ENCODE data around the gene OR11A1. TPM values are rescaled to one million over a fixed set of nuclear protein-coding genes. Genes with fewer than 3 reads are reported as not detected.

The OR11A1 gene, protein sequence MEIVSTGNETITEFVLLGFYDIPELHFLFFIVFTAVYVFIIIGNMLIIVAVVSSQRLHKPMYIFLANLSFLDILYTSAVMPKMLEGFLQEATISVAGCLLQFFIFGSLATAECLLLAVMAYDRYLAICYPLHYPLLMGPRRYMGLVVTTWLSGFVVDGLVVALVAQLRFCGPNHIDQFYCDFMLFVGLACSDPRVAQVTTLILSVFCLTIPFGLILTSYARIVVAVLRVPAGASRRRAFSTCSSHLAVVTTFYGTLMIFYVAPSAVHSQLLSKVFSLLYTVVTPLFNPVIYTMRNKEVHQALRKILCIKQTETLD
- total RNA-seq = not detected in 2 replicates

DNA sequence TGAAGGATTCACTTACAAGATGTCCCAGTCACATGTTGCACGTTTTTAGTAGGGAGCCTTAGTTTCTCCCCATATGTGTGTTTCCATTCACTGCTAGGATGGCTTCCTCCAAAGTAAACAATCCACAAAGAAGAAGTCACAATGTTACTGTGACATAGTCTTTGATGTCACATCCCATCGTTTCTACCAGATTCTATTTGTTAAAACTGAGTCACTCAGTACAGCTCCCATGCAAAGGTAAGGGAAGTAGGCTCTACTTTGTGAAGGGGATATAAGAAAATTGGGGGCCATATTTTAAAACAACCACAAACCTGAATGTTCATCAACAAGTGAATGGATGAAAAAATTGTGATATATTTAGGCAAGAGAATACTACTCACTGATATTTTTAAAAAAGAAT lies at the start of gene OR11A1, which contains the start of gene OR2H1:
Gene OR11A1, minus strand, starts transcription at position 101 of the 400 bp plus-strand sequence. CDS start 29,430 bp downstream, outside the sequence.
Gene OR2H1, plus strand, starts transcription at position 185 of the 400 bp plus-strand sequence. CDS start 4,615 bp downstream, outside the sequence.

DNA sequence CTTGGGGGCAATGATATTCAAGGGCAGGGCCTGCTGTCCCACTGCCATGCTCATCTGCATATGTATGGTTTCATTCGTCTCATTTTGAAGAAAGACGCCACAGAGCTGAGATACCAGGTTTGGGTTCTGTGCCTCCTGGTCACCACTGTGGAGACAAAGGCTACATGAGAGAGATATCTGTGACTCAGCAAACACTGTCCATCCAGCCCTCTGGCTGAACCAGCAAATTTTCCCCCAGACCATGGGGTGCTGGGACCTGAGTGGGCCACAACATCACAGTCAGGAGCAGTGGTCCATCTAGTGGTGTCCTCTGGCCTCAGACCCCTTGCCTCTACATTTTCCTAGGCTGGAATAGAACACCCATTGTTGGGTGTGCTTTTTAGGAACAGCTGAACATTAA lies 30.8 kb upstream of the OR11A1 start, which contains the start of gene MAS1L:
Gene MAS1L, minus strand, starts transcription at position 297 of the 400 bp plus-strand sequence. Its CDS starts 54 bp downstream, at position 243.

DNA sequence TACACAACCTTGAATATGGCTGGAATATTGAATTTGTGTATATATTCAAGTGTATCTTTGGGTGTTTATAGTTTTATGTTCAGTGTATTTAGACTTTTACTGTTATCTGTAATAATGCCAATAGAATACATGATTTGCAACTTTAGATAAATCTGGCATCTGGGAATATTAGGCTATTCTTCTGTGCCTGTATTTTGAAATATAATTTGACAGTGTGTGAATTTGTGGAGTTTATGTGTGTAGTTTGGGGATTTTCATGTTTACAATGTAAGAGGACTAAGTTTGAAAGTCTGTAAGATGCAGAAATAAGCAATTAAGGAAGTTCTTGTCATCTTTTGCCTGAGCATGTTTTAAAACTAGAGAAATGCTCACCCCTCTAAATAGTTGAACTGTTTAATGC lies 17.9 kb downstream of the OR11A1 start, which contains the start of gene OR10C1:
Gene OR10C1, plus strand, starts transcription at position 301 of the 400 bp plus-strand sequence. CDS start 710 bp downstream, outside the sequence.

DNA sequence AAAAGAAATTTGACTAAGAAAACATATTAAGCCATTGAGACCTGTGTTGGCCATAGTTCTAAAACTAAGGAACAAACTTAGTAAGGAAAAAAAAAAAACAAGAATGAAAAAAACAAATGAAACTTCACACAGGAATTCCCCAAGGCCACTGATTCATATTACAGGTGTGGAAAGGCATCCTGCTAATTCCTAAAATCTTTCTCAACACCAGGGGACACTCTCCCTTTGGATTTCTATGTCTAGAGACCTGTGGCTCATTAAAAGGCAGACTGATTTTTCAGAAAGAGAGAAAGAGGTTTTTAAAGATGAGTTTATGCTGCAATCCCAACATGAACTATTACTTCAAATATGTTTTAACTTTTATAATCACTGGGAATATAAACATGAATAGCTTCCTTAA lies 42.3 kb downstream of the OR11A1 start, which contains the start of gene OR12D1:
Gene OR12D1, plus strand, starts transcription at position 341 of the 400 bp plus-strand sequence.

DNA sequence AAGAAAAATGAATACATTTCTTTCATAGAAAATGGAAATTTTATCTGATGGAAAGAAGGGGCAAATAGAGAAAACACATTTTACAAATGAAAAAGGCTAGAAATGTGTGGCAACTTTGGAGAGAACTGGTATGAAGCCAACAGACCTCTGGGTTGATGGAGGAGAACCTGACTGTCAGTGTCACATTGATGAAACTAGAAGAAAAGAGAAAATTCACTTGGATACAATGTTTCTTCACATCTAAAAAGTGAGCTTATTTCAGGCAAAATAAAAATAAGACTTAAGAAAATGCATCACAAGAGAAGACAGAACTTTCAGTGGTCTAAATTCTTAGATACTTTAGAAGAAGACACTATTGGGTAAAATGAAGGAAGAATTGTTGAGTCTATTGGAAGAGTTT lies 61.5 kb downstream of the OR11A1 start, which contains the start of gene OR12D2:
Gene OR12D2, plus strand, starts transcription at position 301 of the 400 bp plus-strand sequence. CDS start 1,069 bp downstream, outside the sequence.

Other genes starting within 250 kb of the OR11A1 start
- not detected in 2 replicates for gene OR14J1, start 155.4 kb downstream of the OR11A1 start, total RNA-seq
- gene OR5V1, start 88.2 kb downstream of the OR11A1 start, total RNA-seq = not detected in 2 replicates
- gene OR12D3, start 81.8 kb downstream of the OR11A1 start, total RNA-seq = not detected in 2 replicates
- not detected in 2 replicates for gene OR12D2, start 61.4 kb downstream of the OR11A1 start, total RNA-seq
- gene OR12D1, start 42.1 kb downstream of the OR11A1 start, total RNA-seq = not detected in 2 replicates
- not detected in 2 replicates for gene OR10C1, start 17.8 kb downstream of the OR11A1 start, total RNA-seq
- gene OR2H1, start 84 bp upstream of the OR11A1 start, total RNA-seq = not detected in 2 replicates
- not detected in 2 replicates for gene MAS1L, start 30.9 kb upstream of the OR11A1 start, total RNA-seq
- gene UBD, start 102.7 kb upstream of the OR11A1 start, total RNA-seq = not detected in 2 replicates
- gene OR2H2, start 128.1 kb upstream of the OR11A1 start, total RNA-seq = not detected in 2 replicates
- 7.7 and 8.8 TPM in 2 replicates for gene GABBR1, start 176.1 kb upstream of the OR11A1 start, total RNA-seq
- not detected in 2 replicates for gene MOG, start 200.0 kb upstream of the OR11A1 start, total RNA-seq
- gene ZFP57, start 224.1 kb upstream of the OR11A1 start, total RNA-seq = not detected in 2 replicates